Tibial nerve (tissue), 4 donors: ENCODE data around the gene TANC1. TPM values are rescaled to one million over a fixed set of nuclear protein-coding genes. Genes with fewer than 3 reads are reported as not detected.

ENCODE experiments used
- DNase-seq, 2 donors: peaks; one replicate each; pipeline ENCODE4 v3.0.0-alpha.2; 2019; ENCODE audit warnings: low spot score in 2 of 2
- H3K27ac ChIP-seq, 4 donors: fragments of 200-600 bp; sonication (generic) in 3 of 4; one replicate each; pipeline ENCODE4 v1.5.1; 2017 to 2019; ENCODE audit warnings: mild to moderate bottlenecking in 1 of 4
- H3K27me3 ChIP-seq, 2 donors: fragments of 200-600 bp; sonication (generic) in 1 of 2; one replicate each; pipeline versions ENCODE4 v1.5.1 to v1.6.0; 2017 to 2019
- H3K36me3 ChIP-seq, 3 donors: fragments of 200-600 bp; sonication (generic); one replicate each; pipeline ENCODE4 v1.5.1; 2018 to 2019
- H3K4me1 ChIP-seq, 4 donors: fragments of 200-600 bp; sonication (generic) in 3 of 4; one replicate each; pipeline ENCODE4 v1.5.1; 2017 to 2019
- H3K4me3 ChIP-seq, 4 donors: fragments of 200-600 bp; sonication (generic) in 3 of 4; one replicate each; pipeline ENCODE4 v1.5.1; 2017 to 2019; ENCODE audit warnings: mild to moderate bottlenecking in 1 of 4, moderate library complexity in 1 of 4
- H3K9me3 ChIP-seq, 4 donors: fragments of 200-600 bp; sonication (generic) in 3 of 4; one replicate each; pipeline ENCODE4 v1.5.1; 2017 to 2019
- CTCF ChIP-seq, 5 experiments: fragments of 200-600 bp in 3 of 5; fragments of 450-650 bp in 2 of 5; sonication (generic) in 3 of 5; IDR thresholded peaks; one replicate each; pipeline ENCODE4 v1.5.1; 2016 to 2019; ENCODE audit warnings: antibody characterized with exemption in 5 of 5, mild to moderate bottlenecking in 3 of 5, moderate library complexity in 2 of 5
- EP300 ChIP-seq, 2 donors: sonication (generic); formaldehyde crosslinking; IDR thresholded peaks; one replicate each; pipeline ENCODE4 v1.6.1; 2017; ENCODE audit warnings: antibody characterized with exemption in 2 of 2, mild to moderate bottlenecking in 1 of 2
- POLR2A ChIP-seq, 2 donors: fragments of 450-650 bp; IDR thresholded peaks; one replicate each; pipeline ENCODE4 v1.6.1; 2017; ENCODE audit warnings: antibody characterized with exemption in 2 of 2, mild to moderate bottlenecking in 2 of 2, moderate library complexity in 2 of 2
- WGBS, 2 donors: methylation state at CpG; one replicate each; pipeline ENCODE4 v1.1.5; 2018; 5-methylcytosine and 5-hydroxymethylcytosine counted together
- total RNA-seq, 4 donors: library from RNA; depleted of rRNA; stranded (reverse); fragments of >200 nt; gene quantifications; one replicate each; pipeline ENCODE4 v1.1.0, GENCODE V29; 2016

TANC1 gene
- total RNA-seq, 4 donors from 2014 or later, result 43.5 to 66.3 (median 57.6) TPM

GRCh38 chr2:159262226-159262625, 293.8 kb downstream of the TANC1 start:
- 74 to 75% methylated on average over 6 of the region's 6 CpGs for WGBS, 2 donors
- H3K27ac ChIP-seq, result no peak overlapping the region
- no peak overlapping the region for H3K4me3 ChIP-seq
- peaks cover 0 to 45% (median 0%) of the 10 kb centered on the region in 3 donors for H3K36me3 ChIP-seq
- no peaks in the 10 kb centered on the region for H3K9me3 ChIP-seq
- TF ChIP-seq POLR2A (IDR thresholded peaks at IDR 0.05), result no peak
- no peak for TF ChIP-seq EP300 (IDR thresholded peaks at IDR 0.05)
- TF ChIP-seq CTCF (IDR thresholded peaks at IDR 0.05), result no peak
- no peaks in the 10 kb centered on the region for H3K27me3 ChIP-seq
- DNase-seq, result no peak
- no peaks in the 10 kb centered on the region for H3K4me1 ChIP-seq

- TF ChIP-seq EP300 (IDR thresholded peaks at IDR 0.05) (no peak), POLR2A (IDR thresholded peaks at IDR 0.05) (no peak), CTCF (IDR thresholded peaks at IDR 0.05) (no peak)
- H3K9me3 ChIP-seq, result no peaks in the 10 kb centered on the region
- WGBS, 2 donors, result 65 to 74% methylated on average over 5 of the region's 5 CpGs
These were observed 294.5 kb downstream of the TANC1 start for GRCh38 chr2:159262904-159263303.

GRCh38 chr2:159265171-159265576, 296.7 kb downstream of the TANC1 start:
- no peaks in the 10 kb centered on the region for H3K27me3 ChIP-seq
- no peak overlapping the region for H3K27ac ChIP-seq
- DNase-seq, result no peak
- peaks cover 0 to 19% (median 0%) of the 10 kb centered on the region in 3 donors for H3K36me3 ChIP-seq
- H3K9me3 ChIP-seq, result no peaks in the 10 kb centered on the region
- WGBS, 2 donors, result 88 to 100% methylated on average over 1 of the region's 1 CpG
- TF ChIP-seq EP300 (IDR thresholded peaks at IDR 0.05) (no peak), CTCF (IDR thresholded peaks at IDR 0.05) (no peak), POLR2A (IDR thresholded peaks at IDR 0.05) (no peak)
- peaks cover 0 to 4% (median 0%) of the 10 kb centered on the region in 4 donors for H3K4me1 ChIP-seq
- H3K4me3 ChIP-seq, result no peak overlapping the region

More at GRCh38 chr2:159262904-159263303, 294.5 kb downstream of the TANC1 start:
- no peaks in the 10 kb centered on the region for H3K27me3 ChIP-seq
- no peak for DNase-seq
- no peak overlapping the region for H3K4me3 ChIP-seq
- no peak overlapping the region for H3K27ac ChIP-seq
- peaks cover 0 to 38% (median 0%) of the 10 kb centered on the region in 3 donors for H3K36me3 ChIP-seq
- H3K4me1 ChIP-seq, result no peaks in the 10 kb centered on the region

GRCh38 chr2:159266554-159266953, 298.1 kb downstream of the TANC1 start:
- no peak for TF ChIP-seq EP300 (IDR thresholded peaks at IDR 0.05)
- no peak for TF ChIP-seq CTCF (IDR thresholded peaks at IDR 0.05)
- no peak for TF ChIP-seq POLR2A (IDR thresholded peaks at IDR 0.05)
- H3K9me3 ChIP-seq, result no peaks in the 10 kb centered on the region
- no peak for DNase-seq
- no peak overlapping the region for H3K27ac ChIP-seq
- 100% methylated on average over 3 of the region's 3 CpGs for WGBS, 2 donors
- peaks cover 0 to 4% (median 0%) of the 10 kb centered on the region in 4 donors for H3K4me1 ChIP-seq
- peaks cover 0 to 31% (median 3%) of the 10 kb centered on the region in 3 donors for H3K36me3 ChIP-seq
- no peaks in the 10 kb centered on the region for H3K27me3 ChIP-seq
- H3K4me3 ChIP-seq, result no peak overlapping the region

GRCh38 chr2:159267921-159268320, 299.5 kb downstream of the TANC1 start:
- Histone ChIP-seq H3K27me3 (no peaks in the 10 kb centered on the region), H3K36me3 (peaks cover 0 to 33% (median 4%) of the 10 kb centered on the region in 3 donors), H3K9me3 (no peaks in the 10 kb centered on the region), H3K27ac (no peak overlapping the region), H3K4me1 (peaks cover 0 to 4% (median 0%) of the 10 kb centered on the region in 4 donors), H3K4me3 (no peak overlapping the region)
- no peak for DNase-seq
- TF ChIP-seq EP300 (IDR thresholded peaks at IDR 0.05), result no peak
- 90 to 98% methylated on average over 1 of the region's 1 CpG for WGBS, 2 donors
